Endothelial cell of umbilical vein (primary cell): ENCODE measurements around the gene HBZ. TPM values are rescaled to one million over a fixed set of nuclear protein-coding genes. Genes with fewer than 3 reads are reported as not detected.

Experiments
- Bru-seq: library from RNA; stranded (reverse); fragments of 400-500 nt; gene quantifications from one replicate; lab custom pipeline; 2021; lab: Mats Ljungman, UMichigan
- BruChase-seq, 2 experiments: library from RNA; stranded (reverse); fragments of 400-500 nt; gene quantifications; one replicate each; lab custom pipeline; 2021; lab: Mats Ljungman, UMichigan
- BruUV-seq: library from RNA; stranded (reverse); fragments of 400-500 nt; replicated peaks from 2 replicates; lab custom pipeline; 2021; lab: Mats Ljungman, UMichigan
- CTCF ChIA-PET: fragments of 300-600, 350-600 bp; sonication (Branson Sonifier 250); formaldehyde crosslinking; loops from one replicate; lab custom pipeline; 2021; ENCODE audit warnings: antibody characterized with exemption, inconsistent platforms; lab: Charles Lee
- POLR2A ChIA-PET: fragments of 300-600, 350-600 bp; sonication (Branson Sonifier 250); formaldehyde crosslinking; loops from one replicate; lab custom pipeline; 2021; ENCODE audit warnings: antibody characterized with exemption, inconsistent platforms; lab: Charles Lee
- DNase-seq: peaks from one replicate; pipeline ENCODE4 v3.0.0-alpha.2; 2011; ENCODE audit warnings: low read depth, low spot score
- FAIRE-seq: peaks from 2 replicates; lab custom pipeline; 2011; peaks lifted over from hg19 to GRCh38; lab: Jason Lieb, UNC
- H2AFZ ChIP-seq: 2 replicates; pipeline ENCODE4 v1.6.0; 2012; ENCODE audit warnings: low read depth, low read length, control low read depth, inconsistent platforms
- H3K27ac ChIP-seq: 2 replicates; pipeline ENCODE4 v1.5.1; 2011; ENCODE audit warnings: low read depth, mild to moderate bottlenecking, control low read depth, low read length, moderate library complexity; ENCODE audit not compliant: insufficient read depth
- H3K27me3 ChIP-seq, 2 experiments: 2 replicates each; pipeline versions ENCODE4 v1.6.0 to v1.6.1; 2011; ENCODE audit warnings: low read length in 2 of 2, mixed read lengths in 1 of 2; ENCODE audit not compliant: control insufficient read depth in 2 of 2, insufficient read depth in 2 of 2
- H3K36me3 ChIP-seq, 2 experiments: 2 replicates in 1 of 2; 3 replicates in 1 of 2; pipeline ENCODE4 v1.5.1; 2011; ENCODE audit warnings: low read length in 2 of 2, mild to moderate bottlenecking in 1 of 2, moderate library complexity in 1 of 2; ENCODE audit not compliant: control insufficient read depth in 2 of 2, insufficient read depth in 2 of 2; ENCODE audit errors: extremely low read depth in 1 of 2
- H3K4me1 ChIP-seq: 3 replicates; pipeline ENCODE4 v1.5.1; 2011; ENCODE audit warnings: mild to moderate bottlenecking, low read length; ENCODE audit not compliant: control insufficient read depth, insufficient read depth; ENCODE audit errors: extremely low read depth
- H3K4me2 ChIP-seq: 2 replicates; pipeline ENCODE4 v1.6.1; 2011; ENCODE audit warnings: low read length, control low read depth, mixed read lengths; ENCODE audit not compliant: insufficient read depth
- H3K4me3 ChIP-seq, 3 experiments: fragments of 200-600 bp in 1 of 3; sonication (generic), shearing (Covaris generic) in 1 of 3; replicated peaks in 1 of 3; 2 replicates each; pipeline ENCODE4 v1.5.1; 2011 to 2016; ENCODE audit warnings: control low read depth in 3 of 3, low read length in 3 of 3, mild to moderate bottlenecking in 2 of 3, inconsistent platforms in 1 of 3, low read depth in 1 of 3, moderate library complexity in 1 of 3; ENCODE audit not compliant: insufficient read depth in 1 of 3
- H3K79me2 ChIP-seq: 2 replicates; pipeline ENCODE4 v1.6.0; 2012; ENCODE audit warnings: low read length, inconsistent platforms; ENCODE audit not compliant: control insufficient read depth, insufficient read depth
- H3K9ac ChIP-seq: replicated peaks from 2 replicates; pipeline ENCODE3; 2011; ENCODE audit warnings: low read length, control low read depth; ENCODE audit not compliant: insufficient read depth; ENCODE audit errors: extremely low read depth
- H3K9me1 ChIP-seq: replicated peaks from 3 replicates; pipeline ENCODE4 v1.6.0; 2011; ENCODE audit warnings: mild to moderate bottlenecking, low read length; ENCODE audit not compliant: control insufficient read depth, insufficient read depth; ENCODE audit errors: extremely low read depth
- H3K9me3 ChIP-seq: replicated peaks from 2 replicates; pipeline ENCODE4 v1.5.1; 2012; ENCODE audit warnings: low read length, inconsistent platforms; ENCODE audit not compliant: control insufficient read depth, insufficient read depth
- H4K20me1 ChIP-seq: replicated peaks from 2 replicates; pipeline ENCODE3; 2011; ENCODE audit warnings: mild to moderate bottlenecking, low read length; ENCODE audit not compliant: control insufficient read depth, insufficient read depth; ENCODE audit errors: extremely low read depth
- EZH2 ChIP-seq: IDR thresholded peaks from 2 replicates; pipeline ENCODE4 v1.6.1; 2012; ENCODE audit warnings: borderline replicate concordance, low read depth, mild to moderate bottlenecking, moderate library complexity, low read length, inconsistent platforms; ENCODE audit not compliant: severe bottlenecking
- FOS ChIP-seq: IDR thresholded peaks from 2 replicates; pipeline ENCODE4 v1.6.1; 2011; ENCODE audit warnings: mild to moderate bottlenecking, low read length, moderate library complexity, borderline replicate concordance; ENCODE audit not compliant: insufficient read depth
- GATA2 ChIP-seq: IDR thresholded peaks from 2 replicates; pipeline ENCODE4 v1.7.0; 2011; ENCODE audit warnings: low read depth, mild to moderate bottlenecking, moderate library complexity, mixed read lengths, low read length; ENCODE audit not compliant: insufficient read length, insufficient read depth
- JUN ChIP-seq: IDR thresholded peaks from 2 replicates; pipeline ENCODE4 v1.6.1; 2011; ENCODE audit warnings: borderline replicate concordance, low read depth; ENCODE audit not compliant: insufficient read length, insufficient read depth
- MAX ChIP-seq: IDR thresholded peaks from 2 replicates; pipeline ENCODE4 v1.6.1; 2011; ENCODE audit not compliant: insufficient read depth, insufficient read length
- MYC ChIP-seq: IDR thresholded peaks from one replicate; pipeline ENCODE4 v1.6.1; 2011; ENCODE audit warnings: mild to moderate bottlenecking, low read depth, low read length
- POLR2A ChIP-seq: IDR thresholded peaks from 2 replicates; pipeline ENCODE4 v1.6.1; 2012; ENCODE audit warnings: low read depth, mild to moderate bottlenecking, control low read depth, low read length
- POLR2AphosphoS5 ChIP-seq: IDR thresholded peaks from 2 replicates; pipeline ENCODE4 v1.6.1; 2012; ENCODE audit warnings: low read depth, mild to moderate bottlenecking, control low read depth, low read length, moderate library complexity; ENCODE audit not compliant: insufficient read depth
- dilution Hi-C: fragments of 300-500 bp; cut with MboI; formaldehyde crosslinking; loops from one replicate; pipeline ENCODE4 v1.15.0; 2019; ENCODE audit warnings: low sequenced_read_pairs; ENCODE audit not compliant: extremely low pct_ligation_motif_present
- intact Hi-C: fragments of 100-400 bp; cut with micrococcal nuclease; formaldehyde crosslinking; loops from one replicate; pipeline ENCODE4 v1.10.0; 2022
- long read RNA-seq: library from polyadenylated mRNA; stranded (forward); transcript quantifications from one replicate; pipeline ENCODE4 v2.0.0, GENCODE V29; 2021
- polyA minus RNA-seq, 3 experiments: library from RNA; depleted of rRNA, polyadenylated mRNA; stranded (reverse); fragments of >200 nt; gene quantifications; 1 replicate in 1 of 3; 2 replicates in 2 of 3; pipeline ENCODE4 v1.2.3, GENCODE V29; 2011
- polyA plus RNA-seq, 4 experiments: library from polyadenylated mRNA; depleted of rRNA in 3 of 4; stranded (reverse) in 3 of 4; unstranded in 1 of 4; fragments of >200 nt; gene quantifications; 2 replicates each; pipeline versions ENCODE4 v1.2.1 to v1.2.3, GENCODE V29; 2011 to 2012; ENCODE audit warnings: missing spikeins in 1 of 4
- total RNA-seq: library from RNA; stranded (reverse); gene quantifications from 2 replicates; pipeline ENCODE4 v1.2.3, GENCODE V29; 2021

Gene HBZ
- total RNA-seq, result not detected in 2 replicates
- not detected in 2 replicates for polyA plus RNA-seq
- polyA plus RNA-seq (2011; cell fraction: cytosol; rRNA removed), result not detected in 2 replicates
- not detected in 2 replicates for polyA plus RNA-seq (2011; cell fraction: nucleus; rRNA removed)
- polyA plus RNA-seq (2012), result not detected in 2 replicates
- polyA minus RNA-seq, result 6.1 and 13.1 TPM in 2 replicates
- not detected for polyA minus RNA-seq (2011; cell fraction: cytosol; rRNA and poly(A)+ RNA removed)
- not detected in 2 replicates for polyA minus RNA-seq (2011; cell fraction: nucleus; rRNA and poly(A)+ RNA removed)
- Bru-seq, nascent RNA, result not detected
- not detected for BruChase-seq, experiment 1, labeled RNA remaining after a 6-hour chase
- BruChase-seq, experiment 2, labeled RNA remaining after a 2-hour chase, result not detected
- long read RNA-seq, result 0 reads

GRCh38 chr16:152141-153128, at the start of gene HBZ:
Gene HBZ, plus strand, starts transcription at chr16:152644. Its CDS starts 266 bp downstream, at chr16:152910.
- H3K27ac ChIP-seq, result no peak within 1 kb of the TSS
- H3K9ac ChIP-seq, result no peak within 1 kb of the TSS
- no TSS peak for BruUV-seq
- H3K4me2 ChIP-seq, result no peak within 1 kb of the TSS
- no peak within 1 kb of the TSS for H2AFZ ChIP-seq
- dilution Hi-C loops (no loop called here), intact Hi-C loops (no loop called here)
- ChIA-PET CTCF (no interaction called here), POLR2A (no interaction called here)
- no peak within 1 kb of the TSS for H3K4me3 ChIP-seq
- no peaks in the 10 kb centered on the region for H3K9me3 ChIP-seq
- H3K36me3 ChIP-seq, result no peaks in the 10 kb centered on the region
- TF ChIP-seq GATA2 (no peak), EZH2 (peak; percentile 38)
- H4K20me1 ChIP-seq, result no peaks in the 10 kb centered on the region
- no peak for DNase-seq
- peaks cover 9% of the 10 kb centered on the region for H3K4me1 ChIP-seq
- no peaks in the 10 kb centered on the region for H3K9me1 ChIP-seq
- H3K27me3 ChIP-seq, result peaks cover 6 to 7% of the 10 kb centered on the region in 2 experiments
- H3K79me2 ChIP-seq, result no peaks in the 10 kb centered on the region
- no peak for FAIRE-seq

GRCh38 chr16:104355-104754, 48.1 kb upstream of the HBZ start:
- Histone ChIP-seq H3K4me1 (peaks cover 5% of the 10 kb centered on the region), H2AFZ (no peak overlapping the region), H3K4me2 (no peak overlapping the region), H3K9me3 (no peaks in the 10 kb centered on the region), H3K27ac (no peak overlapping the region), H3K36me3 (peaks cover 0 to 2% of the 10 kb centered on the region in 2 experiments), H3K9me1 (no peaks in the 10 kb centered on the region), H3K27me3 (no peaks in the 10 kb centered on the region), H3K4me3 (no peak overlapping the region), H3K79me2 (no peaks in the 10 kb centered on the region), H4K20me1 (no peaks in the 10 kb centered on the region), H3K9ac (no peak overlapping the region)
- dilution Hi-C loops (no loop called here), intact Hi-C loops (no loop called here)
- FAIRE-seq (no peak), DNase-seq (no peak)
- TF ChIP-seq EZH2 (no peak), MAX (no peak), FOS (no peak), MYC (no peak), POLR2A (no peak), JUN (no peak), POLR2AphosphoS5 (no peak), GATA2 (no peak)
- no TSS peak for BruUV-seq
- CTCF ChIA-PET, result interaction anchor here (0.6 to 6.0 kb wide), 6 partner anchors 8 to 266 kb away, joined by 3 to 130 read pairs (median 6); partner anchors contain the start of gene MRPL28
- POLR2A ChIA-PET, result no interaction called here
